Mesothelial cell of epicardium (in vitro differentiated cells): ENCODE measurements around the gene TENM4. TPM values are rescaled to one million over a fixed set of nuclear protein-coding genes. Genes with fewer than 3 reads are reported as not detected.

Experiments used
- DNase-seq, 2 experiments: peaks; one replicate each; pipeline ENCODE4 v3.0.0; 2021; ENCODE audit warnings: low spot score in 2 of 2; ENCODE audit not compliant: unreplicated experiment in 2 of 2
- H3K27ac Mint-ChIP-seq: 2 replicates; pipeline ENCODE4 v1.8.0; 2021; ENCODE audit warnings: mixed read lengths
- H3K27me3 Mint-ChIP-seq: 2 replicates; pipeline ENCODE4 v1.8.0; 2021; ENCODE audit warnings: low read depth, mixed read lengths
- H3K36me3 Mint-ChIP-seq: 2 replicates; pipeline ENCODE4 v1.8.0; 2021; ENCODE audit warnings: mixed read lengths
- H3K4me1 Mint-ChIP-seq: 2 replicates; pipeline ENCODE4 v1.8.0; 2021; ENCODE audit warnings: mixed read lengths
- H3K4me3 Mint-ChIP-seq: 2 replicates; pipeline ENCODE4 v1.8.0; 2021; ENCODE audit warnings: mild to moderate bottlenecking, moderate library complexity, mixed read lengths
- H3K9me3 Mint-ChIP-seq: 2 replicates; pipeline ENCODE4 v1.8.0; 2021; ENCODE audit warnings: mixed read lengths
- total RNA-seq: library from RNA; stranded (reverse); gene quantifications from 3 replicates; pipeline ENCODE4 v1.2.1, GENCODE V29; 2021
- TF ChIP-seq, protein P1 (sequence below): fragments of 200-600 bp; sonication (generic); IDR thresholded peaks from one replicate; pipeline ENCODE4 v1.5.0; 2021; ENCODE audit warnings: antibody characterized with exemption; ENCODE audit not compliant: unreplicated experiment

TENM4 gene
- total RNA-seq, 1 donor from 2014 or later = 187 TPM

DNA sequence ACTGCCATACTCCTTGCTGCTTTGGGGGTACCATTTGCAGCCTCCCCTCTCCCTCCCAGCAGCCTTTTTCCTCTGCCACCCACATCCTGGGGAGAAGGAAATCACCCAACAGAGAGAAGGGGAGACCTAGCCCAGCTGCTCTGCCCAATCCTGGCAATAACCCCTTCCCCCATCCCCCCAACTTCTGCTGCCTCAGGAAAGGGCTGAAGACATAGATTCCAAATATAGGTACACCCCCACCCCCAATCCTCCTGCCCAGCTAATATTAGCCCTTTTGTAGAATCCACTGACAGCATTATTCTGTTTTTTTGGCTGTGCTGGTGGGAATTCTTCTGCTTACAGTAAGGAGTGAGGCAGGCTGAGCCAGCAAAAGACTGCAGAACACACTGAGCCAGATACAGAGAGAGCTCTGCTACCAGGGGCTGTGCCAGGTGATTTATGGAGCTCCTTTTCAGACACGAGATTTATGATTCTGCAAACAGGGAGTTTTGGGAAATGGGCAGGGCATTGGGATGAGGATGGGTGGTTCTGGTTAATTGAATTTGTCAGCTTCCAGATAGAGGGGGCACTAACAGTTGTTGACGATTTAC is 164.0 kb downstream of the TENM4 start:
- Mint-ChIP-seq H3K9me3 (no peaks in the 10 kb centered on the region), H3K4me3 (no peak overlapping the region), H3K27ac (peak overlapping the region; percentile 10), H3K4me1 (peaks cover 36% of the 10 kb centered on the region), H3K27me3 (no peaks in the 10 kb centered on the region), H3K36me3 (peaks cover 4% of the 10 kb centered on the region)
- no peak for DNase-seq
- TF ChIP-seq, protein P1, sequence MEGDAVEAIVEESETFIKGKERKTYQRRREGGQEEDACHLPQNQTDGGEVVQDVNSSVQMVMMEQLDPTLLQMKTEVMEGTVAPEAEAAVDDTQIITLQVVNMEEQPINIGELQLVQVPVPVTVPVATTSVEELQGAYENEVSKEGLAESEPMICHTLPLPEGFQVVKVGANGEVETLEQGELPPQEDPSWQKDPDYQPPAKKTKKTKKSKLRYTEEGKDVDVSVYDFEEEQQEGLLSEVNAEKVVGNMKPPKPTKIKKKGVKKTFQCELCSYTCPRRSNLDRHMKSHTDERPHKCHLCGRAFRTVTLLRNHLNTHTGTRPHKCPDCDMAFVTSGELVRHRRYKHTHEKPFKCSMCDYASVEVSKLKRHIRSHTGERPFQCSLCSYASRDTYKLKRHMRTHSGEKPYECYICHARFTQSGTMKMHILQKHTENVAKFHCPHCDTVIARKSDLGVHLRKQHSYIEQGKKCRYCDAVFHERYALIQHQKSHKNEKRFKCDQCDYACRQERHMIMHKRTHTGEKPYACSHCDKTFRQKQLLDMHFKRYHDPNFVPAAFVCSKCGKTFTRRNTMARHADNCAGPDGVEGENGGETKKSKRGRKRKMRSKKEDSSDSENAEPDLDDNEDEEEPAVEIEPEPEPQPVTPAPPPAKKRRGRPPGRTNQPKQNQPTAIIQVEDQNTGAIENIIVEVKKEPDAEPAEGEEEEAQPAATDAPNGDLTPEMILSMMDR = no peak

DNA sequence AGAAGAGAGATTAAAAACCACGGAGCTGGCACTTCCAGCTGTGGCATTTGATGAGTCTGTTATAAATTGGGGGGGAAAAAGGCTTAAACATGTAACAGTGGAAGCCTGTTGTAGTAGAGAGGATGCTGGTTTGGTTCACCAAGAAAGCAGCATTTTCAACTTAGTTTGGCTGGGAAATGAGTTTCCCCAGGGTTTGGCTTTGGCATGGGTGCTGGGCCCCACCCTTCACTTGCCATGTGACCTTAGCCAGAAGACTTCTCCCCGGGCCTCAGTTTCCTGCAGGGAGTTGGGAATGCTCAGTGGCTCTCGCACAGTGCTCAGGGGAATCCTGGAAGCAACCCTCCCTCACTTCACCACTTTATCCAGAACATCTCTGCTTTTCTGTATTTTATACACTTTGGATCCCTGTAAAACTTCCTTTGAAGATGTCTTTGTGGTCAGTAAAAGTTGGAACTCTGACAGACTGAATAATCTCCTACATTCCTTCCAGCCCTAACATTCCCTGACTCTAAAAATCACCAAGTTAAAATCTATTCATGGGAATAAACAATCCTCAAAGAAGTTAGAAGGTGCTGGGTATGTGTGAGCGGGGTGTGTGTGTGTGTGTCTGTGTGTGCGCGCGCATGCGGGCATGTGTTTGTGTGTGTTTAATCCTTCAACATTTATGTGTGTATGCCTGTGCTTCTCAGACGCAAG is 166.0 kb downstream of the TENM4 start:
- TF ChIP-seq, protein P1 = no peak
- Mint-ChIP-seq H3K9me3 (no peaks in the 10 kb centered on the region), H3K4me3 (no peak overlapping the region), H3K36me3 (no peaks in the 10 kb centered on the region), H3K27me3 (no peaks in the 10 kb centered on the region), H3K4me1 (peaks cover 42% of the 10 kb centered on the region), H3K27ac (peak overlapping the region; percentile 84)
- DNase-seq = no peak

DNA sequence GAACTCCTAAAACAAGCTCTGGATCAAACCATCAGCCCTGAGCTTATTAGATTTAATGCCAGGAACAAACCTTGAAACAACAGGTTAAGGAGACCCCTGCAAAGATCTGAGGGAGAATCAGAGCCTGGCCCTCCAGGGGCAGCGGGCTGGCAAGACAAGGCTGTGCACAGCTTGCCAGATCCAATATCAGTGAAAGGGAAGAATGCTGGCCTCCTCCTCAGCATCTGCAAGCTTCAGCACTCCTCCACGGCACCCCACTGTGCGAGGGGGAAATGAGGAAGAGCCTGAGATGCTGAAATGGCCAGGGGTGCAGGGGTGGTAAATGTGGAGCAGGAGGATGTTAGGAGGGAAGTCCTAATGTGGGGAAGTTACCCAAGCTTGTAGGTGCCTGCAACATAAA is 167.0 kb downstream of the TENM4 start:
- Mint-ChIP-seq H3K27me3 (no peaks in the 10 kb centered on the region), H3K4me3 (no peak overlapping the region), H3K4me1 (peaks cover 46% of the 10 kb centered on the region), H3K27ac (no peak overlapping the region), H3K36me3 (no peaks in the 10 kb centered on the region), H3K9me3 (no peaks in the 10 kb centered on the region)
- TF ChIP-seq, protein P1 = no peak
- DNase-seq = no peak

DNA sequence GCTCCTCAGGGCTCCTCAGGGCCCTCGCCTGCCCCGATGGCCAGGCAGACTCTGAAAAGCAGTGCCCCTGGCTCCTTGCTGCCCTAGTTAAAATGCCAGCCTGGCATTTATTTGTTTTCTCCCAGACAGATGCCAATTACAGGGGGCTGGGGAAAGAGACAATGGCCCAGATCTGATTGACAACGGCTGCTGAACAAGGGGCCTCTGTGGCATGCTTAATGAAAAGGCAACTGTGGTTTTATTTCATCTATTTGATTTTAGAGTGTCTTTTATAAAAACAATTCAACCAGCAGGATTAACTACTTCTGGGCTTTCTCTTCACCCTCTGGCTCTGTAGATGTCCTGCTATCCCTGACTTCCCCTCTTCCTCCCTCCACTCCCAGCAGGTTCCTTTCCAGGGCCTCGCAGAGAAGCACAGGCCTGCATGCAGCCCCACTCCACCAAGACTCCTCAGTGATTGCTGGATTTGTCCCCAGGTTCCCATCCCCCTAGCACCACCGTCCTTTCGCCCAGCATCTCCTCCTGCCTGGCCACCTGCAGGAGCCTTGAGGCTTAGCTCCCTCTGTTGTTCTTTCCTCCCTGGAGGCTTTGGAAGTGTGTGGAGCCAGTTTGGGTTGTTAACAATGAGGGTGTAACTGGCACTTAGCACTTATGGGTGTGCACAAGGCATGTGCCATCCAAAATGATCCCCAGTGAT is 171.1 kb downstream of the TENM4 start:
- no peak overlapping the region for H3K27ac Mint-ChIP-seq
- H3K27me3 Mint-ChIP-seq = no peaks in the 10 kb centered on the region
- H3K4me1 Mint-ChIP-seq = peaks cover 20% of the 10 kb centered on the region
- H3K4me3 Mint-ChIP-seq = no peak overlapping the region
- TF ChIP-seq, protein P1 = no peak
- no peaks in the 10 kb centered on the region for H3K36me3 Mint-ChIP-seq
- no peak for DNase-seq
- H3K9me3 Mint-ChIP-seq = no peaks in the 10 kb centered on the region

DNA sequence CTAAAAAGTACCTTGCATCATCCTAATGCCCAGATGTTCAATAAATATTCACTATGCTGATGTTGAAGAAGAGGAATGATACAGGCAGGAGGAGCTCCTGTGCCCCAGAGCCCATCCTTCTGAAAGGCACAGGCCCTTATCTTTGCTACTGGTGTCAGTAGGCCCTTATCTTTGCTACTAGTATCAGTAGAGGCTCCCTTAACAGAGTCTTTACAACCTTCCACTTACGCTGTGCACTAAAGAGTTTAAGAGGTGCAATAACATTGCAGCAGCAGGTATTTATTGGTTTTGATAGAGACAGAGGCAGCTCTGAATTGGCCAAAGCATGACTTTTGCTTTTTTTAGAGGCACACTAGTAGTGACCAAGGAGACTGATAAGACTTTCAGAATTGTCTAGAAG is 174.4 kb downstream of the TENM4 start:
- Mint-ChIP-seq H3K36me3 (no peaks in the 10 kb centered on the region), H3K9me3 (no peaks in the 10 kb centered on the region), H3K4me3 (no peak overlapping the region), H3K4me1 (peaks cover 20% of the 10 kb centered on the region), H3K27ac (no peak overlapping the region), H3K27me3 (no peaks in the 10 kb centered on the region)
- TF ChIP-seq, protein P1 = no peak
- DNase-seq = no peak
